HG03354 (cell line): Measurements from ENCODE around the gene PIP4P1.
"Not testable (repeated sequence)": the region's sequence is repeated elsewhere in the genome, so short reads cannot be mapped to it uniquely, and the experiment has no call there.

Source experiments
- ATAC-seq: cut with Tn5 transposase; IDR thresholded peaks from one replicate; pipeline ENCODE4 v1.9.1; 2021; ENCODE audit warnings: mild to moderate bottlenecking; ENCODE audit not compliant: unreplicated experiment, poor library complexity, severe bottlenecking

PIP4P1 gene

GRCh38 chr14:20478894-20479293 is 17.7 kb upstream of the PIP4P1 start:
- ATAC-seq, result no peak

GRCh38 chr14:20477211-20477876 is 16.1 kb upstream of the PIP4P1 start:
- ATAC-seq, result no peak

- no peak for ATAC-seq
Observed at GRCh38 chr14:20476776-20477175, 15.5 kb upstream of the PIP4P1 start.

GRCh38 chr14:20472536-20473169 is 11.4 kb upstream of the PIP4P1 start:
- ATAC-seq, result no peak

GRCh38 chr14:20470603-20470901 is 9.3 kb upstream of the PIP4P1 start:
- ATAC-seq, result no peak

- ATAC-seq, result peak; percentile 36
Observed at GRCh38 chr14:20469890-20470602, 8.8 kb upstream of the PIP4P1 start.

GRCh38 chr14:20469242-20469889 is 8.1 kb upstream of the PIP4P1 start, which contains the start of gene PNP:
Gene PNP, plus strand, starts transcription at chr14:20469406. Its CDS starts 119 bp downstream, at chr14:20469525.
- peak; percentile 94 for ATAC-seq

GRCh38 chr14:20468764-20469241 is 7.6 kb upstream of the PIP4P1 start:
- ATAC-seq, result no peak

- peak; percentile 16 for ATAC-seq
Observed at GRCh38 chr14:20460458-20461224, 593 bp downstream of the PIP4P1 start.

GRCh38 chr14:20458031-20458789 is 3.0 kb downstream of the PIP4P1 start:
- ATAC-seq, result no peak

- no peak for ATAC-seq
Observed at GRCh38 chr14:20456971-20457370, 4.3 kb downstream of the PIP4P1 start.

- ATAC-seq, result peak; percentile 64
Observed at GRCh38 chr14:20455355-20456300, 5.6 kb downstream of the PIP4P1 start.

GRCh38 chr14:20454516-20455354 is 6.5 kb downstream of the PIP4P1 start, which contains the start of the genes APEX1 and OSGEP:
Gene APEX1, plus strand, starts transcription at chr14:20455226. Its CDS starts 420 bp downstream, at chr14:20455646.
Gene OSGEP, minus strand, starts transcription at chr14:20454812. Its CDS starts 129 bp downstream, at chr14:20454683.
- ATAC-seq, result peak; percentile 89

GRCh38 chr14:20452831-20453230 is 8.4 kb downstream of the PIP4P1 start:
- not testable (repeated sequence) for ATAC-seq

GRCh38 chr14:20446889-20447288 is 14.3 kb downstream of the PIP4P1 start:
- no peak for ATAC-seq

- not testable (repeated sequence) for ATAC-seq
Observed at GRCh38 chr14:20443650-20444049, 17.6 kb downstream of the PIP4P1 start.

GRCh38 chr14:20441461-20441860 is 19.8 kb downstream of the PIP4P1 start:
- no peak for ATAC-seq
